Inflammatory macrophage treated with lipopolysaccharide for 4 hours (primary cell): ENCODE data around the gene FAF1.
"Not testable (repeated sequence)": the region's sequence is repeated elsewhere in the genome, so short reads cannot be mapped to it uniquely, and the experiment has no call there.

ENCODE experiments used
- DNase-seq: peaks from one replicate; pipeline ENCODE4 v3.0.0-alpha.2; 2020

The FAF1 gene

DNA sequence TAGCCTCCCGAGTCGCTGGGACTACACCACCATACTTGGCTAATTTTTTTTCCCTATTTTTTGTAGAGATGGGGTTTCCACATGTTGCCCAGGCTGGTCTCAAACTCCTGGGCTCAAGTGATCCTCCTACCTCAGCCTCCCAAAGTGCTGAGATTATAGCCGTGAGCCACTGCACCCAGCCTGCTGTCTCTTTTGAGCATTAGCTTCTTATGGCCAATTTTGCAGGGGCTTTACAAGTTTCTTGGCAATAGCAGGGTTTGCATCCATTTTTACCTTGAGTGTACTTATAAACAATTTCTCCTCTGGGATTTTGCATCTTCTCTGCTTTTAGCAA lies 432.1 kb downstream of the FAF1 start:
- DNase-seq = not testable (repeated sequence)

DNA sequence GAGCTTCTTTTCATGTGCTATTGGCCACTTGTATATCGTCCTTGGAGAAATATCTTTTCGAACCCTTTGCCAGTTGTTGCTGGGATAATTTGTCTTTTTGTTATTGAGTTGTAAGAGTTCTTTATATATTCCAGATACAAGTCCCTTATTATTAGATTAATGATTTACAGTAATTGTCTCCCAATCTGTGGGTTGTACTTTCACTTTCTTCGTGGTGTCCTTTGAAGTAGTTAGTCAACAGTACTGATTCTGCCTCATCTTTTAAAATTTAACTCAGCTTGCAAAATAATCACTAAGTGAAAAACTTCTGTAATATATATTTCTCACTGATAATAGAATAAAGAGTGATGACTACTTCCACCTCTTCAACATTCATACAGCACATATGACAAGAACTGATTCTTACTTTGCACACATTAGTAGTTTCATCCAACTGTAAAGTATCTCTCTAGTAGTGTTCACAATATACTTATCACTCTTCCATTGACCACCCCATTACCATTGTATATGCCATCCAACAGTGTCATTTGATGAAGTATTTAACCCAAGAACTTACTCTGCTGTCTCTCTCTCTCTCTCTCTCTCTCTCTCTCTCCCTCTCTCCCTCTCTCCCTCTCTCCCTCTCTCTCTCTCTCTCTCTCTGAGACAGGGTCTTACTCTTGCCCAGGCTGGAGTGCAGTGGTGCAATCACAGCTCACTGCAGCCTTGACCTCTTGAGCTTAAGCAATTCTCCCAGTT lies 432.6 kb downstream of the FAF1 start:
- DNase-seq = no peak

GRCh38 chr1:50526431-50526830 lies 433.6 kb downstream of the FAF1 start:
- DNase-seq = no peak

GRCh38 chr1:50523548-50523947 lies 436.5 kb downstream of the FAF1 start:
- DNase-seq = no peak

GRCh38 chr1:50522691-50523342 lies 437.2 kb downstream of the FAF1 start:
- DNase-seq = peak; percentile 54

GRCh38 chr1:50521703-50522102 lies 438.4 kb downstream of the FAF1 start:
- no peak for DNase-seq

DNA sequence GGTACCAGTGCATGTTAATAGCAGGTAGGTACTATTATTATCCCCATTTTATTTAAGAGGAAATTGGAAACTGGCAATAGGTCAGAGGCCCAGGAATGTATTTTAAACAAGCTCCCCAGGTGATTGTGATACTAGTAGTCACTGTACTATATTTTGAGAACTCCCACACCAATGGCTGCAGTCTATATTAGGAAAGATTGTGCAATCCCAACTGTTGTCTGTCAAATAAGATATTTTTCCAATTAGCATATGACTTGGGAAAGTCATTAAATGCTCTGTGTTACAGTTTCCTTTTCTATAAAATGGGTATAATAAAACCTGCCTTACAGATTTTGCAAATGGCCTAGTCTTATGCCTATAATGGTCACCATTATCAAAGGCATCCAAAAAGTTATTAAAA lies 442.6 kb downstream of the FAF1 start:
- no peak for DNase-seq

GRCh38 chr1:50516056-50516455 lies 444.0 kb downstream of the FAF1 start:
- no peak for DNase-seq

DNA sequence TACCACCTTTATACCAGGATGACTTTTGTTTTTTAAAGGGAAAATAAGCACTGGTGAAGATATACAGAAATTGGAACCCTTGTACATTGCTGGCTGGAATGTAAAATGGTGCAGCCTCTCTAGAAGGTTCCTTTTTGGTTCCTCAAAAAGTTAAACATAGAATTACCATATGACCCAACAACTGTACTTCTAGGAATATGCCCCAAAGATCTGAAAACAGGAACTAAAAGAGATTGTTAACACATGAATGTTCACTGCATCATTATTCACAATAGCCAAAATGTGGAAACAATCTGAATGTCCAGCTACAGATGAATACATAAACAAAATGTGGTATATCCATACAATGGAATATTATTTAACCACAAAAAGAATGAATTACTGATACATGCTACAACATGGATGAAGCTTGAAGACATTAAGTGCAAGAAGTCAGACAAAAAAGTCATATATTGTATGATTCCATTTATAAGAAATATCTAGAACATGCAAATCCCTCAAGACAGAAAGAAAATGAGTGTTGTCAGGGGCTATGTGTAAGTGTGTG lies 452.0 kb downstream of the FAF1 start:
- peak; percentile 63 for DNase-seq

DNA sequence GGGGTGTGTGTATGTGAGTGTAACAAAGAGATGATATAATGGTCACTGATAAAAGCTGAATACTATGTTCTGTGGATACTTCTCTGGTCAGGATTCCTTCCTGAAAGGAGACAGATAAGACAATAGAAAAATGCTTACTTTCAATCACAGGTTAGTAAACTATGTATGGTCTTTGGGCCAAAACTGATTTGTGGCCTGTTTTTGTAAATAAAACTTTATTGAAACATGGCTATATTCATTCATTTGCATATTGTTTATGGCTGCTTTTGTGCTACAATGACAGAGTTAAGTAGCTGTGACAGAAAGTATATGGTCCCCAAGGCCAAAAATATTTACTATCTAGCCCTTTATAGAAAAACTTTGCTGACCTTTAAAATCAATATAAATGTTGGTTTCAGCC lies 454.6 kb downstream of the FAF1 start:
- DNase-seq = no peak

GRCh38 chr1:50503515-50503914 lies 456.6 kb downstream of the FAF1 start:
- DNase-seq = no peak

DNA sequence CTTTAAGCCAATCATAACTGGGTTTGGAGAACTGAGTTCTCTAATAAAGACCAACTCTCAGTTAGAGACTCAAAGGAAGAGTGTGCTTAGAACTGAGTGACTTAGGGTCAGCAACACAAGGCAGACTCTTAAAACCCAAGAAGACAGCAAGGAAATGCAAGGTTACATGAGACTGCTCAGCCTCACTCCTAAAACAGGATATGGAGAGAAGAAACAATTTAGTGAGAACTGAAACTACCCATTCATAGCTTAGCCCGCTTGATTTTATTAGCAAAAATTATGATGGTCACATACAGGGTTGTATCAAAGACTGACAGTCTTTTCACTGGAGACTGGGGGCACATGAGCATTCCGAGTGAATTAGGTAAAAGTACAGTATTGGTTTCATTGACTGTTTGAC lies 457.9 kb downstream of the FAF1 start:
- no peak for DNase-seq

- DNase-seq = no peak
These were observed 463.1 kb downstream of the FAF1 start for GRCh38 chr1:50497007-50497406.

DNA sequence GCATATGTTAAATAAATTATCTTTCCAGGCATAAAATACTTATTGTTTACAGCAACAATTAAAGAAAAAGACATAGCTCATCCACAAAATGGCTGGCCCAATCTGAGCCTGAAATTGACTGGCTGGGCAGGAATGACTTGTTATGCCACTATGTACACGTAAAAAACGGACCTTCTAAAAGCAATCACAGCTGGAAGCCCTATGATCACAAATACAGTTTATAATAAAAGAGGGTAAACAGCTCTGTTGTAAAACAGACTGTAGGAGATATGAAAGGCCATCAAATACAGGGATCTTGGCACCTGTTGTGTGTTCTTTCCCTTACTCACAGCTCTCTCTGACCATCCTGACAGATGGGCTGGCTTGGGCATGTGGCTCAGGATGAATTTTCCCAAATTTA lies 466.4 kb downstream of the FAF1 start:
- no peak for DNase-seq

DNA sequence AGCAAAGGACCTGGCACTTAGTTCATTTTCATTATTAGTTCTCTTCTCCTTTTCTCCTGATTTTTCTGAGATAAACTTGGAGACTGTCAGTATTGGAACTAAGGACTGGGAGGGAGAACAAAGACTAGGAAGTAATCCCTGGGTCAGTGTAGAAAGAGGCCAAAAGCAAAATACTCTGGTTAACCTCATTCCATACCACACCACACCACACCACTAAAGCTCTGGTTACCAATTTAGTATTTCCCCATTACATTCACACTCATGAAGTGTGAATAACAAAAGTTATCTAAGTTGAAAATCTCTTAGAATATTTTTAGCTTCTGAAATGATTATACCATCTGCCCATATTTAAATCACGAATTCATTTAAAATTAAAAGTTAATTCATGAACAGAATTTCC lies 467.9 kb downstream of the FAF1 start:
- no peak for DNase-seq

- no peak for DNase-seq
These were observed 468.9 kb downstream of the FAF1 start for GRCh38 chr1:50491142-50491541.

DNA sequence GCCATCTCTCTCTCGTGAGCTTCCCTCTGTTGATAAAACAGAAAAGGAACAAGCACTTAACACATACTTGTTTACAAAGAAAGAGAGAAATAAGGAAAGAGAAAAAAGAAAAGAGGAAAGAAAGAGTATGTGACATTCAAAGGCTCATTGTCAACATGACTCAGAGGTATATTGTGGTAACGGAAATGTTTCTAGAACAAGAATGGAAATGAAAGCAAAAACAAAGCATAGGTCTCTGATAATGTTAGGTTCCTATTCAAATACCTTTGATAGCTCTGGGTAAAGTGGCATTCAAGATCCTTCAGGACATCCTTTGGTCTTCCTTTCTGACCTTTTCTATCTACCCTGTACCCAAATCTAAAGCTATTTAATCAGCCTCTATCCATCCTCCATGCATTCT lies 469.4 kb downstream of the FAF1 start:
- DNase-seq = peak; percentile 28

DNA sequence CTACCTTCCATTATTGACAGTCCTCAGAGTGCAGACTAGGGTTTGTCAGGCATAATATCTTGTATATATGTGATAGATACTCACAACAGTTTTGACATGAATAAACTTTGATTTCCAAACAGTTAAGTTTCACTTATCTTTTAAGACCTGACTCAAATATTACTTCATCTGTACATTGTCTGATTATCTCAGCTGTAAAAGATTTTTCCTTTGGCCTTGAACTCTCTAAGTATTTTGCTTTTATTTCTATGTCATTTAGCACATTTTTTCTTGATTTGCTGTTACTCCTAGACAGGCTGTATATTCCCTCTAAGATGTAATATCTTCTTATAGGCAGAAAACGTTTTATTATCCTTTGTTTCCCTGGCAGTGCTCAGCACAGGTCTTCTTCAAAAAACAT lies 471.2 kb downstream of the FAF1 start:
- DNase-seq = peak; percentile 5

DNA sequence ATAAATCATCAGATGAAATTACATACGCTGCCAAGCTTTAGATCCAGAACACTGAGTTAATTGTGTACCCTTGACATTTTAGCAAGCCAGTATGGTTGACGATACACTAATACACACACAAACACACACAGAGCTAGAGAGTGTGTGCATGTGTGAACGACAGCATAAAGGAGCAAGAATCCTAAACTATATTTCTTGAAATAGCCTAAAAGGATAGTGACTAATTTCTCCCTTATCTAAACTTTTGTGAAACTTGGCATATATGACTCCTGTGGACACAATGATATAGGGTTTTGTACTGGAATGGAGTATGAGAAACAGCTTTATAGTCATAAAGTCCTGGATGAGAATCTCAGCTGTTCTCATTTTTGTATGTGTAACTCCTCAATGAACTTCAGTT lies 471.7 kb downstream of the FAF1 start:
- no peak for DNase-seq

DNA sequence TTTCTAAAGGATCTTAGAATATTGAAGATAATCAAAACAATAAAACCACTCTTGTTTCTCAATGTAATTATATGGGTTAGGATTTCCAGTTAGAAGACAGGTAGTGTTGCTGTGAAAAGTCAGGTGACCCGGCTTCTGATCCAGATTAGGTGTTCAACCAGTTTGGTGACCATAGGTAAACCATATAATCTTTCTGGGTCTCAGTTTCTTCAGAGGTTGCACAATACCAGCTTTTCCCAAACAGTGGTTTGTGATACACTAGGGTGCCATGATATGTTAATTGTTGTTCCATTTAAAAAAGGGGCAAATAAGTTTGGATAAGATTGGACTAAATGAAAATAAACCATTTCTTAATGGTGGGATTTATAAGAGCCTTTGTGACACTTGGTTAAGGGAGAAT lies 472.3 kb downstream of the FAF1 start:
- DNase-seq = no peak

- DNase-seq = no peak
These were observed 478.8 kb downstream of the FAF1 start for GRCh38 chr1:50481142-50481736.

GRCh38 chr1:50476800-50477199 lies 483.3 kb downstream of the FAF1 start:
- DNase-seq = no peak

- no peak for DNase-seq
These were observed 484.9 kb downstream of the FAF1 start for GRCh38 chr1:50474859-50475809.
